Stimulated activated CD8-positive, alpha-beta memory T cell treated with anti-CD3 and anti-CD28 coated beads, Interleukin-15, amount 100 ng/mL, for 48 hours (primary cell): ENCODE data around the gene WNT6.
"Not testable (repeated sequence)": the region's sequence is repeated elsewhere in the genome, so short reads cannot be mapped to it uniquely, and the experiment has no call there.

Source experiments
- DNase-seq, 2 donors: peaks; one replicate each; pipeline ENCODE4 v3.0.0-alpha.2; 2020; ENCODE audit warnings: low read depth in 2 of 2

The WNT6 gene

GRCh38 chr2:218830526-218831306, 28.9 kb upstream of the WNT6 start:
- DNase-seq: no peak

- no peak for DNase-seq
Observed at GRCh38 chr2:218831378-218831990, 28.1 kb upstream of the WNT6 start, which contains the start of gene PRKAG3. Gene PRKAG3 (minus strand): TSS chr2:218831803.

DNA sequence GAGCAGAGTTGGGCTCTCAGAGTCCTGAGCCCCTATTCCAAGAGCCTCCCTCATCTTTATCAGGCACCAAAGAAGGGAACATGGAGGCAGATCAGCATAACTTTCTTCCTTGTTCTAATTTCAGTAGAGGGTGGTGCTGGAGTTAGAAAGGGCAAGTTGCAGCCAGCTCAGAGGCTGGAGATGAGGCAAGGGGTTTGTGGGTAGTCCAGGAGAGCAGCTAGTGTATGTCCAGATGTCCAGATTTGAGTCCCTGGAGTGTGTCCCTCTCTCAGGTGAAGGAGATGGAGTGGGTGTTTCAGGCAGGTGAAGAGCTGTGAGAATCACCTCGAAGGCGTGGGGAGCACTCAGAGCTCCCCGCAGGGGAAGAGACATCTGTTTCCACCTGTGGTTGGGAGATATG, 27.5 kb upstream of the WNT6 start:
- no peak for DNase-seq

GRCh38 chr2:218832520-218832919, 27.1 kb upstream of the WNT6 start:
- no peak for DNase-seq

DNA sequence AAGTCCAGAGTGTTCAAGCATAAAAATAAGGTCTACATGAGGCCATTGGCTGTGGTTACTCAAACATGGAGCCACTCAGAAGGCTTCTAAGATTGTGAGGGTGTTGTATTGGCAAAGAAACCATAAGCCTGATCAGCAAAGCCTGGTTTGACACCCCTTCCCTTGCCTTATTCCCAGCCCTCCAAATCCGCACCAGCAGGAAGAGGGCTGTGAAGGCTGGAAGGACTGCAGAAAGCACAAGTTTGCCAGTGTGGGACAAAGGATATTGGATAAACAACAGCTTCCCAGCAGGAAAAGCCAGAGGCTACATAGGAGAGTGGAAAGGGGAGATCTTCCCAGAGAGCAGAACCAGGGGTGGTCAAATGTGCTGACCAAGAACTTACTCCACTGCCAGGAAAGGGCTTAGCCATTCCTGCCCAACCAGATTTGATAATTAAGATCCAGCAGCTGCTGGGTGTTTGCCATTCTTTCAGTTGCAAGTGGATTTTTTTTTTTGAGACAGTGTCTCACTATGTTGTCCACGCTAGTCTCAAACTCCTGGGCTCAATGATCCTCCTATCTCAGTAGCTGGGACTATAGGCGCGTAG, 26.5 kb upstream of the WNT6 start:
- no peak for DNase-seq

DNA sequence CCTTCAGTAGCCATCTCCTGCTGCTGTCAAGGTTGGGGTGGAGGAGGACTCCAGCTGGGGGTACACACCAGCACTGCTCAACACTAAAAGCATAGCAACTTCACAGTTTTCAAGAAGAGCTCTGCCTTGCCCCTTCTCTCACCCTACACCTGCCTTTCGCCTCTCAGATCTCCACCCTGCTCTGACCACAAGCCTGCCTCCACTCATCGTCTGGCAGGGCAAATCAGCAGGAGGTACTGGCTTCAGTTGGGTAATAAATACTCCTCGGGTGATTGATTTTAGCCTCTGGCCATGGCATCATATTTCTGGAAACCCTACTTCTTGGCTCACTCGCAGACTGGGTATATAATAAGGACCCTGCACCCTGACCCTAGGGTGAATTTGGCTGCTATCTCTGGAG, 24.9 kb upstream of the WNT6 start:
- DNase-seq: no peak

DNA sequence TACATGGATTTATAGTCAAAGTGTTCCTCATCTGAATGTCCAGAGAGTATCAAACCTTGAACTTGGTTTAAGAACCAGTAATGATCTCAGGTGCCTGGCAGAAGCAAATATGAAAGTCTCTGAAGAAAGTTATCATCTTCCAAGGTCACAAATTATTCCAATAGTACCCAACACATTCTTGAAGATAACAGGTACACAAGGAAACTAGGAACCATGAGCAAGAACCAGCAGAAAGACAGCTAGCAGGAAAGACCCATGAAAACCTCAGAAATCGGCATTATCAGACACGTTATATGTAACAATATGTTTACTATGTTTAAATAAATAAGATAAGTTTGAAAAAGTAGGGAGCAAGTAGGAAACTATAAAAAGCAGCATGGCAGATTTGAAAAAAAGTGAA, 22.1 kb upstream of the WNT6 start:
- no peak for DNase-seq

GRCh38 chr2:218839430-218839829, 20.2 kb upstream of the WNT6 start:
- no peak for DNase-seq

DNA sequence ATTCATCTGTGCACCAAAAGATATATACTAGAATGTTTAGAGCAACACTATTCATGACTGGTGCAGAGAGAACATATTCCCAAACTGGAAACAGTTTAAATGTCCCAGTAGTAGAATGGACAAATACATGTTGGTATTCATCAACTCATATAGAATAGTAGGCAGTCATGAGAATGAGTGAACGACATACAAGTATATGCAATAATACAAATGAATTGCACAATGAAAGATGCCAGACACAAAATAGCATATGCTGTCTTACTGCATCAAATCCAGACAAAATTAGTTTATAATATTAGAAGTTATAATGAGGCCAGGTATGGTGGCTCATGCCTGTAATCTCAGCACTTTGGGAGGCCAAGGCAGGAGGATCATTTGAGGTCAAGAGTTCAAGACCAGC, 19.7 kb upstream of the WNT6 start:
- no peak for DNase-seq

GRCh38 chr2:218844334-218844733, 15.3 kb upstream of the WNT6 start:
- not testable (repeated sequence) for DNase-seq

DNA sequence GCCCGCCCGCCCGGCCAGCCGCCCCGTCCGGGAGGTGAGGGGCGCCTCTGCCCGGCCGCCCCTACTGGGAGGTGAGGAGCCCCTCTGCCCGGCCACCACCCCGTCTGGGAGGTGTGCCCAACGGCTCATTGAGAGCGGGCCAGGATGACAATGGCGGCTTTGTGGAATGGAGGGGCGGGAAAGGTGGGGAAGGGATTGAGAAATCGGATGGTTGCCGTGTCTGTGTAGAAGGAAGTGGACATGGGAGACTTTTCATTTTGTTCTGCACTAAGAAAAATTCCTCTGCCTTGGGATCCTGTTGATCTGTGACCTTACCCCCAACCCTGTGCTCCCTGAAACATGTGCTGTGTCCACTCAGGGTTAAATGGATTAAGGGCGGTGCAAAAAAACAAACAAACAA, 12.6 kb upstream of the WNT6 start:
- DNase-seq: not testable (repeated sequence)

- no peak for DNase-seq
Observed at GRCh38 chr2:218849721-218850120, 9.9 kb upstream of the WNT6 start.

DNA sequence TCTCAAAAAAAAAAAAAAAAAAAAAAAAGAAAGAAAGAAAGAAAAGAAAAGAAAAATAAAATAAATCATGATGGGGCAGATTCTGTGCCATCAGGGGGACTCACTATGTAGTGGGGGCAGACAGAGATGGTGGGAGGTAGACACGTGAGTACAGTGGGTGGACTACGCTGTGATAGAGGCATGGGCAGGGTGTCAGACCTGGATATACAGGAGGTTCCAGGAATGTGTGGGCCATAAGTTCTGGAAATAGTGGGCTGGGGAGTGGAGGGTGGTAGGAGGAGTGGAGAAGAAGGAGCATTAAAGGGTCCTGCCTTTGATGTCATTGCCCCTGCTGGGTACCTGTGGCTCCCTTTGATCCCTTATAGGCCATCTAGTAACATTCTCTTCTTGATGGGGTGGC, 8.8 kb upstream of the WNT6 start:
- no peak for DNase-seq

- DNase-seq: no peak
Observed at GRCh38 chr2:218851286-218851685, 8.3 kb upstream of the WNT6 start.

GRCh38 chr2:218852911-218853667, 6.5 kb upstream of the WNT6 start:
- peak; percentile 29 to 31 for DNase-seq

- DNase-seq: no peak
Observed at GRCh38 chr2:218853766-218854165, 5.8 kb upstream of the WNT6 start.

DNA sequence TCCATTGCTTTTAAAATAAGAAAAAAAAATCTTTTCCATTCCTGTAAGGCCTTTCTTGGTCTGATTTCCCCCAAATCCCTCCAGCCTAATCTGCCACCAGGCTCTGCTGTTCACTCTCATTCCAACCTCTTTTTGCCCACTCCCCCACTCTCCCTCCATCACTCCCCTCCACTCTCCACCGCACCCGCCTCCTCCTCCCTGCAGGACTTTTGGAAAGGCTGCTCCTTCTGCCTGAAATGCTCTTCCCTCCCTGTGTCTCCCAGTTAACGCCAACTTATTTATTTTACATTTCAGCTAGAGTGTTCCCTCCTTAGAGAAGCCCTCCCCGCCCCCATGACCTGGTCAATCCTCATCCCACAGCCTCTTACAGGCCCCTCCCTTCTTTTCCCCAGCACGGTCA, 4.7 kb upstream of the WNT6 start:
- no peak for DNase-seq

GRCh38 chr2:218855305-218856166, 4.1 kb upstream of the WNT6 start:
- DNase-seq: no peak

- no peak for DNase-seq
Observed at GRCh38 chr2:218856167-218856895, 3.3 kb upstream of the WNT6 start.

DNA sequence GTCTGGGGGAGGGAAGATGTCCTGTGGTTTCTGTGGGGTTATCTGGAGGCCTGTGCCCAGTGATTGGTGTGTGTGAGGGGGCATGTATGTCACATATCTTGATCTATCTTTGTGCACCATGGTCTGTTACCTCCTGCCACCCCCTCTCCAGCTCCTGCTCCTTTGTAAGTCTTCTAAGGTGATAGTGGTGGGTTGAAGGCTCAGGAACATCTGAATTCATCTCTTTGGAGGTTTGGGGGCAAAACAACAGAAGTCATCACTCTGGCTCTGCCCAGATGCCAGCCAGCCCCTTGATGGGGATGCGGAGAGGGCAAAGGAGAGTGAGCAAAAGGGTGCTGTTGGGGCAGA, 2.7 kb upstream of the WNT6 start:
- no peak for DNase-seq
